HUES6 (cell line): ENCODE results near the gene TOX2.

ENCODE experiments used
- H3K27ac ChIP-seq: 2 replicates; pipeline ENCODE4 v1.7.0; 2013; ENCODE audit warnings: low read depth, mild to moderate bottlenecking, low read length, inconsistent platforms
- H3K27me3 ChIP-seq: 2 replicates; pipeline ENCODE4 v1.6.1; 2013; ENCODE audit warnings: low read length; ENCODE audit not compliant: control insufficient read depth, insufficient read depth
- H3K36me3 ChIP-seq: 2 replicates; pipeline ENCODE4 v1.6.1; 2013; ENCODE audit warnings: low read length; ENCODE audit not compliant: control insufficient read depth, insufficient read depth
- H3K4me1 ChIP-seq: 2 replicates; pipeline ENCODE4 v1.6.1; 2013; ENCODE audit warnings: low read length; ENCODE audit not compliant: control insufficient read depth, insufficient read depth
- H3K4me3 ChIP-seq: 2 replicates; pipeline ENCODE4 v1.5.1; 2013; ENCODE audit warnings: low read depth, low read length
- H3K9ac ChIP-seq: one replicate; pipeline ENCODE4 v1.6.1; 2013; ENCODE audit warnings: mild to moderate bottlenecking, low read length
- H3K9me3 ChIP-seq: 2 replicates; pipeline ENCODE4 v1.6.1; 2013; ENCODE audit warnings: low read depth, low read length; ENCODE audit not compliant: control insufficient read depth, insufficient read depth

TOX2 gene

GRCh38 chr20:44004306-44004915 lies 89.8 kb downstream of the TOX2 start:
- H3K27ac ChIP-seq = no peak overlapping the region
- no peaks in the 10 kb centered on the region for H3K4me1 ChIP-seq
- no peaks in the 10 kb centered on the region for H3K36me3 ChIP-seq
- H3K9ac ChIP-seq = no peak overlapping the region
- H3K27me3 ChIP-seq = no peaks in the 10 kb centered on the region
- no peak overlapping the region for H3K4me3 ChIP-seq
- no peaks in the 10 kb centered on the region for H3K9me3 ChIP-seq

- no peaks in the 10 kb centered on the region for H3K9me3 ChIP-seq
- H3K4me1 ChIP-seq = no peaks in the 10 kb centered on the region
Measured at GRCh38 chr20:44005661-44006060, 91.0 kb downstream of the TOX2 start.

GRCh38 chr20:44006126-44006525 lies 91.5 kb downstream of the TOX2 start:
- no peak overlapping the region for H3K9ac ChIP-seq
- no peak overlapping the region for H3K4me3 ChIP-seq
- no peaks in the 10 kb centered on the region for H3K9me3 ChIP-seq
- H3K4me1 ChIP-seq = no peaks in the 10 kb centered on the region
- H3K27me3 ChIP-seq = no peaks in the 10 kb centered on the region
- no peak overlapping the region for H3K27ac ChIP-seq
- H3K36me3 ChIP-seq = no peaks in the 10 kb centered on the region

More at GRCh38 chr20:44005661-44006060, 91.0 kb downstream of the TOX2 start:
- H3K4me3 ChIP-seq = no peak overlapping the region
- H3K27me3 ChIP-seq = no peaks in the 10 kb centered on the region
- H3K27ac ChIP-seq = no peak overlapping the region
- H3K9ac ChIP-seq = no peak overlapping the region
- no peaks in the 10 kb centered on the region for H3K36me3 ChIP-seq

- H3K9ac ChIP-seq = no peak overlapping the region
- no peaks in the 10 kb centered on the region for H3K9me3 ChIP-seq
- H3K27me3 ChIP-seq = no peaks in the 10 kb centered on the region
- H3K36me3 ChIP-seq = no peaks in the 10 kb centered on the region
- H3K4me1 ChIP-seq = no peaks in the 10 kb centered on the region
- H3K4me3 ChIP-seq = no peak overlapping the region
- H3K27ac ChIP-seq = no peak overlapping the region
Measured at GRCh38 chr20:44006578-44006977, 91.9 kb downstream of the TOX2 start.

- Histone ChIP-seq H3K4me3 (no peak overlapping the region), H3K9ac (no peak overlapping the region), H3K36me3 (no peaks in the 10 kb centered on the region), H3K4me1 (no peaks in the 10 kb centered on the region), H3K27ac (no peak overlapping the region), H3K27me3 (no peaks in the 10 kb centered on the region), H3K9me3 (no peaks in the 10 kb centered on the region)
Measured at GRCh38 chr20:44008806-44009678, 94.4 kb downstream of the TOX2 start.

GRCh38 chr20:44009679-44009992 lies 95.0 kb downstream of the TOX2 start:
- H3K9ac ChIP-seq = no peak overlapping the region
- H3K27ac ChIP-seq = no peak overlapping the region
- H3K4me1 ChIP-seq = no peaks in the 10 kb centered on the region
- H3K36me3 ChIP-seq = no peaks in the 10 kb centered on the region
- H3K4me3 ChIP-seq = no peak overlapping the region
- H3K27me3 ChIP-seq = no peaks in the 10 kb centered on the region
- no peaks in the 10 kb centered on the region for H3K9me3 ChIP-seq

- Histone ChIP-seq H3K27ac (no peak overlapping the region), H3K4me1 (no peaks in the 10 kb centered on the region), H3K9me3 (no peaks in the 10 kb centered on the region), H3K9ac (no peak overlapping the region), H3K27me3 (no peaks in the 10 kb centered on the region), H3K36me3 (no peaks in the 10 kb centered on the region), H3K4me3 (no peak overlapping the region)
Measured at GRCh38 chr20:44010162-44010704, 95.6 kb downstream of the TOX2 start.

- Histone ChIP-seq H3K36me3 (no peaks in the 10 kb centered on the region), H3K27me3 (no peaks in the 10 kb centered on the region), H3K4me3 (no peak overlapping the region), H3K4me1 (no peaks in the 10 kb centered on the region), H3K9ac (no peak overlapping the region), H3K27ac (no peak overlapping the region), H3K9me3 (no peaks in the 10 kb centered on the region)
Measured at GRCh38 chr20:44011251-44011940, 96.7 kb downstream of the TOX2 start.

- Histone ChIP-seq H3K9ac (no peak overlapping the region), H3K4me3 (no peak overlapping the region), H3K27me3 (no peaks in the 10 kb centered on the region), H3K9me3 (no peaks in the 10 kb centered on the region), H3K36me3 (no peaks in the 10 kb centered on the region), H3K27ac (no peak overlapping the region), H3K4me1 (no peaks in the 10 kb centered on the region)
Measured at GRCh38 chr20:44012466-44013226, 98.0 kb downstream of the TOX2 start.

- Histone ChIP-seq H3K9ac (no peak overlapping the region), H3K36me3 (no peaks in the 10 kb centered on the region), H3K4me3 (no peak overlapping the region), H3K9me3 (no peaks in the 10 kb centered on the region), H3K4me1 (peaks cover 4% of the 10 kb centered on the region), H3K27me3 (no peaks in the 10 kb centered on the region; the same call in 1 of the 2 replicates), H3K27ac (no peak overlapping the region)
Measured at GRCh38 chr20:44014807-44015732, 100.4 kb downstream of the TOX2 start.
